DND-41 (cell line): ENCODE data around the gene DISP1.

Experiments
- ATAC-seq: fragments of 200-7000 bp; cut with Tn5 transposase; 3 replicates; pipeline ENCODE4 v1.9.1; 2021; ENCODE audit warnings: low read depth; ENCODE audit not compliant: insufficient read depth
- DNase-seq: peaks from one replicate; pipeline ENCODE4 v3.0.0-alpha.2; 2020
- H2AFZ ChIP-seq: 2 replicates; pipeline ENCODE4 v1.6.0; 2012; ENCODE audit warnings: low read depth, low read length
- H3K27ac ChIP-seq: 2 replicates; pipeline ENCODE4 v1.5.1; 2012; ENCODE audit warnings: low read length, inconsistent platforms
- H3K27me3 ChIP-seq: fragments of 200-600 bp; sonication (generic); 2 replicates; pipeline ENCODE4 v1.6.0; 2012; ENCODE audit warnings: low read length, mild to moderate bottlenecking, inconsistent platforms; ENCODE audit not compliant: insufficient read depth, poor library complexity
- H3K36me3 ChIP-seq: 2 replicates; pipeline ENCODE4 v1.5.1; 2012; ENCODE audit warnings: low read length, inconsistent platforms; ENCODE audit not compliant: insufficient read depth
- H3K4me1 ChIP-seq: 2 replicates; pipeline ENCODE4 v1.5.1; 2012; ENCODE audit warnings: mild to moderate bottlenecking, low read length; ENCODE audit not compliant: insufficient read depth
- H3K4me2 ChIP-seq: 2 replicates; pipeline ENCODE4 v1.6.0; 2012; ENCODE audit warnings: mild to moderate bottlenecking, moderate library complexity, low read length, inconsistent platforms; ENCODE audit not compliant: insufficient read depth
- H3K4me3 ChIP-seq, 2 experiments: fragments of 200-600 bp in 1 of 2; shearing (Covaris generic) in 1 of 2; 2 replicates each; pipeline ENCODE4 v1.5.1; 2012 to 2016; ENCODE audit warnings: inconsistent platforms in 2 of 2, low read length in 2 of 2, mild to moderate bottlenecking in 2 of 2, low read depth in 1 of 2, moderate library complexity in 1 of 2
- H3K79me2 ChIP-seq: 2 replicates; pipeline ENCODE4 v1.6.0; 2012; ENCODE audit warnings: low read length, inconsistent platforms; ENCODE audit not compliant: insufficient read depth
- H3K9ac ChIP-seq: 2 replicates; pipeline ENCODE4 v1.6.0; 2012; ENCODE audit warnings: low read depth, mild to moderate bottlenecking, inconsistent platforms, low read length, moderate library complexity
- H3K9me3 ChIP-seq: 2 replicates; pipeline ENCODE4 v1.5.1; 2012; ENCODE audit warnings: low read length, moderate library complexity, mild to moderate bottlenecking, inconsistent platforms; ENCODE audit not compliant: insufficient read depth, severe bottlenecking
- H4K20me1 ChIP-seq: 2 replicates; pipeline ENCODE4 v1.6.0; 2012; ENCODE audit warnings: low read length; ENCODE audit not compliant: insufficient read depth
- CTCF ChIP-seq: IDR thresholded peaks from 2 replicates; pipeline ENCODE4 v1.5.1; 2012; ENCODE audit warnings: borderline replicate concordance, low read length, moderate library complexity, mild to moderate bottlenecking; ENCODE audit not compliant: poor library complexity, severe bottlenecking; ENCODE audit errors: extremely low read depth
- EZH2 ChIP-seq: IDR thresholded peaks from 3 replicates; pipeline ENCODE4 v1.6.1; 2012; ENCODE audit warnings: borderline replicate concordance, low read depth, mild to moderate bottlenecking, moderate library complexity, low read length, inconsistent platforms; ENCODE audit not compliant: severe bottlenecking

Gene DISP1

DNA sequence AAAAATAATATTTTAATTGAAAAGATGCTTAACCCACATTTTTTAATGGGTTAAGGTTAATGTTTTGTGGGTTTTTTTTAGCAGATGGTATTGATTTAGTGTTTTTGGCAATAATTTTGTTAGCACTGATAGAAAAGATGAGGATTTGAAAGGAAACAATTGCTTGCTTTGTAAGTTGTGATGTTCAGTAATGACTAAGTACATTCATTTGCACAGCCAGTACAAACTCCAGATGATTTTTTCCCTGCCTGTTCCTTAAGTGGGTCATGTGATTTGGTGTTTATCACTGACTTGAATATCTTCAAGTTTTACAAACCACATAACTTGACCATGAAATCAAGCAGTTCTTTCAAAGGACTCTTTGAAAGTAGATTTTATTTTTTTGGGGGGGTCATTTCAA is 15.0 kb downstream of the DISP1 start:
- Histone ChIP-seq H3K4me3 (no peak overlapping the region), H3K79me2 (peaks cover 7% of the 10 kb centered on the region; the same call in 1 of the 2 replicates), H3K36me3 (no peaks in the 10 kb centered on the region), H2AFZ (no peak overlapping the region), H3K27ac (no peak overlapping the region), H4K20me1 (no peaks in the 10 kb centered on the region), H3K9ac (no peak overlapping the region), H3K4me2 (no peak overlapping the region), H3K27me3 (no peaks in the 10 kb centered on the region), H3K4me1 (no peaks in the 10 kb centered on the region), H3K9me3 (no peaks in the 10 kb centered on the region)
- no peak for ATAC-seq
- no peak for DNase-seq
- no peak for TF ChIP-seq EZH2
- TF ChIP-seq CTCF: no peak

- H3K9me3 ChIP-seq: no peaks in the 10 kb centered on the region
- no peaks in the 10 kb centered on the region for H3K36me3 ChIP-seq
- H3K27me3 ChIP-seq: no peaks in the 10 kb centered on the region
- no peak overlapping the region for H3K4me2 ChIP-seq
- no peak for ATAC-seq
- no peak overlapping the region for H2AFZ ChIP-seq
- H3K4me1 ChIP-seq: no peaks in the 10 kb centered on the region
- DNase-seq: no peak
- TF ChIP-seq CTCF: no peak
- TF ChIP-seq EZH2: no peak
- no peaks in the 10 kb centered on the region for H4K20me1 ChIP-seq
- no peak overlapping the region for H3K9ac ChIP-seq
- peaks cover 7% of the 10 kb centered on the region; the same call in 1 of the 2 replicates for H3K79me2 ChIP-seq
- no peak overlapping the region for H3K4me3 ChIP-seq
- no peak overlapping the region for H3K27ac ChIP-seq
These were observed 18.6 kb downstream of the DISP1 start for GRCh38 chr1:222833356-222833876.

GRCh38 chr1:222843469-222844410 is 28.9 kb downstream of the DISP1 start:
- no peak for ATAC-seq
- TF ChIP-seq EZH2 (no peak), CTCF (no peak)
- no peaks in the 10 kb centered on the region for H3K27me3 ChIP-seq
- DNase-seq: no peak
- no peak overlapping the region for H3K27ac ChIP-seq
- H3K79me2 ChIP-seq: no peaks in the 10 kb centered on the region
- no peak overlapping the region for H3K4me3 ChIP-seq
- no peaks in the 10 kb centered on the region for H4K20me1 ChIP-seq
- H3K4me2 ChIP-seq: no peak overlapping the region
- H2AFZ ChIP-seq: no peak overlapping the region
- H3K9me3 ChIP-seq: no peaks in the 10 kb centered on the region
- no peaks in the 10 kb centered on the region for H3K36me3 ChIP-seq
- H3K9ac ChIP-seq: no peak overlapping the region
- H3K4me1 ChIP-seq: no peaks in the 10 kb centered on the region
